ENCODE data around the gene CCDC6.

CCDC6 gene

GRCh38 chr10:59854571-59854970, 51.8 kb downstream of the CCDC6 start:
- no peak for DNase-seq (ENCODE audit: low read depth in 2 of 3, low spot score in 1 of 3)

- DNase-seq (ENCODE audit: low read depth in 2 of 3, low spot score in 1 of 3), result no peak
Measured at GRCh38 chr10:59852670-59853069, 53.7 kb downstream of the CCDC6 start.

GRCh38 chr10:59851864-59852263, 54.5 kb downstream of the CCDC6 start:
- DNase-seq (ENCODE audit: low read depth in 2 of 3, low spot score in 1 of 3), result no peak

- no peak for DNase-seq (ENCODE audit: low read depth in 2 of 3, low spot score in 1 of 3)
Measured at GRCh38 chr10:59847888-59848287, 58.5 kb downstream of the CCDC6 start.

GRCh38 chr10:59847326-59847725, 59.0 kb downstream of the CCDC6 start:
- DNase-seq (ENCODE audit: low read depth in 2 of 3, low spot score in 1 of 3), result no peak

GRCh38 chr10:59844436-59844835, 61.9 kb downstream of the CCDC6 start:
- no peak for DNase-seq (ENCODE audit: low read depth in 2 of 3, low spot score in 1 of 3)

- no peak for DNase-seq (ENCODE audit: low read depth in 2 of 3, low spot score in 1 of 3)
Measured at GRCh38 chr10:59843748-59844147, 62.6 kb downstream of the CCDC6 start.

GRCh38 chr10:59839576-59839975, 66.8 kb downstream of the CCDC6 start:
- no peak for DNase-seq (ENCODE audit: low read depth in 2 of 3, low spot score in 1 of 3)

GRCh38 chr10:59838085-59838789, 68.1 kb downstream of the CCDC6 start:
- no peak for DNase-seq (ENCODE audit: low read depth in 2 of 3, low spot score in 1 of 3)

- DNase-seq (ENCODE audit: low read depth in 2 of 3, low spot score in 1 of 3), result no peak
Measured at GRCh38 chr10:59833810-59834209, 72.5 kb downstream of the CCDC6 start.

- no peak for DNase-seq (ENCODE audit: low read depth in 2 of 3, low spot score in 1 of 3)
Measured at GRCh38 chr10:59832506-59832905, 73.8 kb downstream of the CCDC6 start.

- no peak for DNase-seq (ENCODE audit: low read depth in 2 of 3, low spot score in 1 of 3)
Measured at GRCh38 chr10:59831658-59832503, 74.5 kb downstream of the CCDC6 start.

GRCh38 chr10:59830601-59831259, 75.6 kb downstream of the CCDC6 start:
- peak in 1 of 3 donors; percentile 22 for DNase-seq (ENCODE audit: low read depth in 2 of 3, low spot score in 1 of 3)

GRCh38 chr10:59829601-59830000, 76.8 kb downstream of the CCDC6 start:
- no peak for DNase-seq (ENCODE audit: low read depth in 2 of 3, low spot score in 1 of 3)

- no peak for DNase-seq (ENCODE audit: low read depth in 2 of 3, low spot score in 1 of 3)
Measured at GRCh38 chr10:59829024-59829423, 77.3 kb downstream of the CCDC6 start.

GRCh38 chr10:59825932-59826331, 80.4 kb downstream of the CCDC6 start:
- no peak for DNase-seq (ENCODE audit: low read depth in 2 of 3, low spot score in 1 of 3)

- DNase-seq (ENCODE audit: low read depth in 2 of 3, low spot score in 1 of 3), result no peak
Measured at GRCh38 chr10:59823751-59824150, 82.6 kb downstream of the CCDC6 start.

- no peak for DNase-seq (ENCODE audit: low read depth in 2 of 3, low spot score in 1 of 3)
Measured at GRCh38 chr10:59823111-59823510, 83.2 kb downstream of the CCDC6 start.

- no peak for DNase-seq (ENCODE audit: low read depth in 2 of 3, low spot score in 1 of 3)
Measured at GRCh38 chr10:59820471-59820870, 85.9 kb downstream of the CCDC6 start.

- no peak for DNase-seq (ENCODE audit: low read depth in 2 of 3, low spot score in 1 of 3)
Measured at GRCh38 chr10:59819683-59820082, 86.7 kb downstream of the CCDC6 start.

- DNase-seq (ENCODE audit: low read depth in 2 of 3, low spot score in 1 of 3), result no peak
Measured at GRCh38 chr10:59819265-59819664, 87.1 kb downstream of the CCDC6 start.

GRCh38 chr10:59817773-59818172, 88.6 kb downstream of the CCDC6 start:
- no peak for DNase-seq (ENCODE audit: low read depth in 2 of 3, low spot score in 1 of 3)
